Measurements from ENCODE around the gene NPEPPS. TPM values are rescaled to one million over a fixed set of nuclear protein-coding genes. Genes with fewer than 3 reads are reported as not detected.
"Not testable (repeated sequence)": the region's sequence is repeated elsewhere in the genome, so short reads cannot be mapped to it uniquely, and the experiment has no call there.

The NPEPPS gene
- total and polyA plus RNA-seq, 2 of the 13 experiments (the other 11 are each of a cell fraction or from before 2014, with no cell fraction given), result 53.5 to 127 TPM

GRCh38 chr17:47560517-47561043 is 29.7 kb downstream of the NPEPPS start:
- POLR2A ChIA-PET; H3K9me3 ChIP-seq (ENCODE audit: low read length); CTCF ChIA-PET (ENCODE audit: low intra/inter-chr PET ratio, low total read pairs); BruUV-seq (replicated peaks); ATAC-seq; H4K20me1 ChIP-seq (ENCODE audit: insufficient read depth, low read length); H3K27me3 ChIP-seq (ENCODE audit: control insufficient read depth in 1 of 2, insufficient read depth in 2 of 2, low read length in 2 of 2); DNase-seq (ENCODE audit: low spot score); H3K4me2 ChIP-seq (ENCODE audit: low read depth, low read length); H2AFZ ChIP-seq (ENCODE audit: low read length); H3K9ac ChIP-seq (ENCODE audit: insufficient read depth, low read depth, low read length); H3K27ac ChIP-seq (ENCODE audit: extremely low read length, insufficient read depth, low read length); FAIRE-seq; H3K36me3 ChIP-seq (replicated peaks in 1 of 2; ENCODE audit: control insufficient read depth in 1 of 2, insufficient read depth in 2 of 2, low read length in 2 of 2); H3K4me1 ChIP-seq (ENCODE audit: insufficient read depth, low read length); H3K79me2 ChIP-seq (ENCODE audit: insufficient read depth, low read length); H3K4me3 ChIP-seq (replicated peaks in 1 of 3; ENCODE audit: insufficient read depth in 1 of 3, low read depth in 2 of 3, low read length in 3 of 3); in situ Hi-C loops (cut with HindIII; ENCODE audit: extremely low pct_ligation_motif_present, low pct_unique_long_range_greater_than_20kb); intact Hi-C loops (cut with micrococcal nuclease; ENCODE audit: unreplicated experiment): not testable (repeated sequence)

- FAIRE-seq; intact Hi-C loops (cut with micrococcal nuclease; ENCODE audit: unreplicated experiment); H3K4me1 ChIP-seq (ENCODE audit: insufficient read depth, low read length); H3K27ac ChIP-seq (ENCODE audit: extremely low read length, insufficient read depth, low read length); H3K4me3 ChIP-seq (replicated peaks in 1 of 3; ENCODE audit: insufficient read depth in 1 of 3, low read depth in 2 of 3, low read length in 3 of 3); H3K36me3 ChIP-seq (replicated peaks in 1 of 2; ENCODE audit: control insufficient read depth in 1 of 2, insufficient read depth in 2 of 2, low read length in 2 of 2); POLR2A ChIA-PET; DNase-seq (ENCODE audit: low spot score); H3K4me2 ChIP-seq (ENCODE audit: low read depth, low read length); H3K9me3 ChIP-seq (ENCODE audit: low read length); H4K20me1 ChIP-seq (ENCODE audit: insufficient read depth, low read length); H3K9ac ChIP-seq (ENCODE audit: insufficient read depth, low read depth, low read length); CTCF ChIA-PET (ENCODE audit: low intra/inter-chr PET ratio, low total read pairs); H3K27me3 ChIP-seq (ENCODE audit: control insufficient read depth in 1 of 2, insufficient read depth in 2 of 2, low read length in 2 of 2); in situ Hi-C loops (cut with HindIII; ENCODE audit: extremely low pct_ligation_motif_present, low pct_unique_long_range_greater_than_20kb); H2AFZ ChIP-seq (ENCODE audit: low read length); H3K79me2 ChIP-seq (ENCODE audit: insufficient read depth, low read length): not testable (repeated sequence)
- BruUV-seq (replicated peaks), result TSS peak; percentile 32
- WGBS (ENCODE audit: low lambda C conversion rate), result 94% methylated on average over 5 of the region's 5 CpGs
- ATAC-seq, result peak; percentile 63
Observed at GRCh38 chr17:47561698-47562405, 30.9 kb downstream of the NPEPPS start.

GRCh38 chr17:47562406-47562705 is 31.4 kb downstream of the NPEPPS start:
- in situ Hi-C loops (cut with HindIII; ENCODE audit: extremely low pct_ligation_motif_present, low pct_unique_long_range_greater_than_20kb); POLR2A ChIA-PET: not testable (repeated sequence)
- FAIRE-seq, result peak; percentile 85

GRCh38 chr17:47567261-47567660 is 36.4 kb downstream of the NPEPPS start:
- POLR2A ChIA-PET; H3K27ac ChIP-seq (ENCODE audit: extremely low read length, insufficient read depth, low read length); H3K79me2 ChIP-seq (ENCODE audit: insufficient read depth, low read length); H3K9ac ChIP-seq (ENCODE audit: insufficient read depth, low read depth, low read length); CTCF ChIA-PET (ENCODE audit: low intra/inter-chr PET ratio, low total read pairs); H3K4me1 ChIP-seq (ENCODE audit: insufficient read depth, low read length); H3K4me3 ChIP-seq (replicated peaks in 1 of 3; ENCODE audit: insufficient read depth in 1 of 3, low read depth in 2 of 3, low read length in 3 of 3); BruUV-seq (replicated peaks); DNase-seq (ENCODE audit: low spot score); FAIRE-seq; H3K36me3 ChIP-seq (replicated peaks in 1 of 2; ENCODE audit: control insufficient read depth in 1 of 2, insufficient read depth in 2 of 2, low read length in 2 of 2); H2AFZ ChIP-seq (ENCODE audit: low read length); in situ Hi-C loops (cut with HindIII; ENCODE audit: extremely low pct_ligation_motif_present, low pct_unique_long_range_greater_than_20kb); ATAC-seq; H3K9me3 ChIP-seq (ENCODE audit: low read length); intact Hi-C loops (cut with micrococcal nuclease; ENCODE audit: unreplicated experiment); H3K4me2 ChIP-seq (ENCODE audit: low read depth, low read length); H3K27me3 ChIP-seq (ENCODE audit: control insufficient read depth in 1 of 2, insufficient read depth in 2 of 2, low read length in 2 of 2); H4K20me1 ChIP-seq (ENCODE audit: insufficient read depth, low read length): not testable (repeated sequence)
- 90% methylated on average over 3 of the region's 3 CpGs for WGBS (ENCODE audit: low lambda C conversion rate)

More at GRCh38 chr17:47562406-47562705, 31.4 kb downstream of the NPEPPS start:
- H3K27ac ChIP-seq (ENCODE audit: extremely low read length, insufficient read depth, low read length); H3K79me2 ChIP-seq (ENCODE audit: insufficient read depth, low read length); H3K9ac ChIP-seq (ENCODE audit: insufficient read depth, low read depth, low read length); DNase-seq (ENCODE audit: low spot score); H3K4me2 ChIP-seq (ENCODE audit: low read depth, low read length); H3K4me3 ChIP-seq (replicated peaks in 1 of 3; ENCODE audit: insufficient read depth in 1 of 3, low read depth in 2 of 3, low read length in 3 of 3); intact Hi-C loops (cut with micrococcal nuclease; ENCODE audit: unreplicated experiment); H2AFZ ChIP-seq (ENCODE audit: low read length); BruUV-seq (replicated peaks); H3K4me1 ChIP-seq (ENCODE audit: insufficient read depth, low read length); H3K27me3 ChIP-seq (ENCODE audit: control insufficient read depth in 1 of 2, insufficient read depth in 2 of 2, low read length in 2 of 2); H3K36me3 ChIP-seq (replicated peaks in 1 of 2; ENCODE audit: control insufficient read depth in 1 of 2, insufficient read depth in 2 of 2, low read length in 2 of 2); CTCF ChIA-PET (ENCODE audit: low intra/inter-chr PET ratio, low total read pairs); H4K20me1 ChIP-seq (ENCODE audit: insufficient read depth, low read length); H3K9me3 ChIP-seq (ENCODE audit: low read length): not testable (repeated sequence)
- ATAC-seq, result peak; percentile 72
